H9 (cell line): Measurements from ENCODE around the gene BBS1. TPM values are rescaled to one million over a fixed set of nuclear protein-coding genes. Genes with fewer than 3 reads are reported as not detected.

Experiments used
- DNase-seq: peaks from one replicate; pipeline ENCODE4 v3.0.0-alpha.2; 2017
- H2AFZ ChIP-seq: one replicate; pipeline ENCODE4 v1.6.1; 2013; ENCODE audit warnings: mild to moderate bottlenecking, low read length, control low read depth, moderate library complexity
- H2AK5ac ChIP-seq: 2 replicates; pipeline ENCODE4 v1.6.1; 2013; ENCODE audit warnings: low read length, control low read depth, mixed read lengths; ENCODE audit not compliant: insufficient read length
- H2BK120ac ChIP-seq: one replicate; pipeline ENCODE4 v1.6.1; 2013; ENCODE audit warnings: low read depth, mild to moderate bottlenecking, low read length, control low read depth, inconsistent platforms; ENCODE audit not compliant: poor library complexity, severe bottlenecking
- H2BK12ac ChIP-seq: 2 replicates; pipeline ENCODE4 v1.6.1; 2013; ENCODE audit warnings: low read length, control low read depth, mixed read lengths, low read depth; ENCODE audit not compliant: insufficient read length
- H2BK15ac ChIP-seq: 2 replicates; pipeline ENCODE4 v1.6.1; 2013; ENCODE audit warnings: low read depth, low read length, control low read depth
- H2BK20ac ChIP-seq: one replicate; pipeline ENCODE4 v1.6.1; 2013; ENCODE audit warnings: low read depth, mild to moderate bottlenecking, low read length, control low read depth, inconsistent platforms; ENCODE audit not compliant: poor library complexity, severe bottlenecking
- H2BK5ac ChIP-seq: 2 replicates; pipeline ENCODE4 v1.6.1; 2013; ENCODE audit warnings: low read length, control low read depth, mixed read lengths; ENCODE audit not compliant: insufficient read length
- H3K14ac ChIP-seq: 2 replicates; pipeline ENCODE4 v1.6.1; 2013; ENCODE audit warnings: low read length, control low read depth; ENCODE audit not compliant: insufficient read depth
- H3K18ac ChIP-seq: 2 replicates; pipeline ENCODE4 v1.6.1; 2013; ENCODE audit warnings: low read depth, mild to moderate bottlenecking, mixed read lengths, low read length, control low read depth; ENCODE audit not compliant: insufficient read length
- H3K23ac ChIP-seq: 2 replicates; pipeline ENCODE4 v1.6.1; 2013; ENCODE audit warnings: low read length, control low read depth, mixed read lengths, low read depth; ENCODE audit not compliant: insufficient read length
- H3K23me2 ChIP-seq: 2 replicates; pipeline ENCODE4 v1.6.1; 2013; ENCODE audit warnings: low read depth, mild to moderate bottlenecking, mixed read lengths, low read length, control low read depth; ENCODE audit not compliant: insufficient read length, poor library complexity, severe bottlenecking
- H3K27ac ChIP-seq: 2 replicates; pipeline ENCODE4 v1.5.1; 2013; ENCODE audit warnings: low read length, control low read depth, mixed read lengths, low read depth; ENCODE audit not compliant: insufficient read length
- H3K27me3 ChIP-seq: 2 replicates; pipeline ENCODE4 v1.6.1; 2013; ENCODE audit warnings: low read length, control low read depth, inconsistent platforms; ENCODE audit not compliant: insufficient read depth
- H3K4ac ChIP-seq: 2 replicates; pipeline ENCODE4 v1.6.1; 2013; ENCODE audit warnings: low read depth, mild to moderate bottlenecking, control low read depth, inconsistent platforms, low read length, moderate library complexity
- H3K4me1 ChIP-seq: 2 replicates; pipeline ENCODE4 v1.6.1; 2013; ENCODE audit warnings: low read length, control low read depth, inconsistent platforms; ENCODE audit not compliant: insufficient read depth
- H3K4me2 ChIP-seq: 2 replicates; pipeline ENCODE4 v1.6.1; 2013; ENCODE audit warnings: low read length, control low read depth, mixed read lengths; ENCODE audit not compliant: insufficient read length, insufficient read depth
- H3K56ac ChIP-seq: 2 replicates; pipeline ENCODE4 v1.6.1; 2013; ENCODE audit warnings: low read depth, mild to moderate bottlenecking, mixed read lengths, low read length, control low read depth; ENCODE audit not compliant: insufficient read length
- H3K79me1 ChIP-seq: 2 replicates; pipeline ENCODE4 v1.6.1; 2013; ENCODE audit warnings: low read depth, mild to moderate bottlenecking, moderate library complexity, low read length, control low read depth, inconsistent platforms; ENCODE audit not compliant: insufficient read depth, poor library complexity, severe bottlenecking
- H3K79me2 ChIP-seq: 2 replicates; pipeline ENCODE4 v1.6.1; 2013; ENCODE audit warnings: low read length, control low read depth, inconsistent platforms; ENCODE audit not compliant: insufficient read depth
- H3K9ac ChIP-seq: 2 replicates; pipeline ENCODE4 v1.6.1; 2013; ENCODE audit warnings: low read length, control low read depth, mixed read lengths; ENCODE audit not compliant: insufficient read length; ENCODE audit errors: extremely low read depth
- H3K9me3 ChIP-seq: one replicate; pipeline ENCODE4 v1.6.1; 2013; ENCODE audit warnings: low read depth, low read length, inconsistent platforms; ENCODE audit not compliant: control insufficient read depth
- H3T11ph ChIP-seq: one replicate; pipeline ENCODE4 v1.6.1; 2013; ENCODE audit warnings: mild to moderate bottlenecking, low read length, control low read depth, inconsistent platforms
- H4K20me1 ChIP-seq: one replicate; pipeline ENCODE4 v1.6.1; 2013; ENCODE audit not compliant: control insufficient read depth, insufficient read length, insufficient read depth
- H4K5ac ChIP-seq: 2 replicates; pipeline ENCODE4 v1.6.1; 2013; ENCODE audit warnings: low read depth, mild to moderate bottlenecking, mixed read lengths, low read length, control low read depth; ENCODE audit not compliant: insufficient read length
- H4K8ac ChIP-seq: replicated peaks from 2 replicates; pipeline ENCODE4 v1.6.1; 2013; ENCODE audit warnings: low read length, control low read depth, mixed read lengths, low read depth; ENCODE audit not compliant: insufficient read length
- H4K91ac ChIP-seq: 2 replicates; pipeline ENCODE4 v1.6.1; 2013; ENCODE audit warnings: low read depth, mild to moderate bottlenecking, moderate library complexity, mixed read lengths, low read length, control low read depth; ENCODE audit not compliant: insufficient read length
- H3K27ac Mint-ChIP-seq, 3 experiments: 2 replicates in 2 of 3; 3 replicates in 1 of 3; pipeline ENCODE4 v1.8.0; 2020 to 2021; ENCODE audit warnings: mixed read lengths in 3 of 3, mild to moderate bottlenecking in 1 of 3, moderate library complexity in 1 of 3
- H3K27me3 Mint-ChIP-seq: 2 replicates; pipeline ENCODE4 v1.8.0; 2021; ENCODE audit warnings: low read depth, mild to moderate bottlenecking, moderate library complexity, mixed read lengths
- H3K36me3 Mint-ChIP-seq, 3 experiments: 2 replicates in 2 of 3; 3 replicates in 1 of 3; pipeline ENCODE4 v1.8.0; 2020 to 2021; ENCODE audit warnings: low read depth in 3 of 3, mixed read lengths in 3 of 3; ENCODE audit not compliant: insufficient read depth in 1 of 3
- H3K4me1 Mint-ChIP-seq, 2 experiments: 2 replicates each; pipeline ENCODE4 v1.8.0; 2020; ENCODE audit warnings: mixed read lengths in 2 of 2
- H3K4me3 Mint-ChIP-seq, 2 experiments: 2 replicates in 1 of 2; 3 replicates in 1 of 2; pipeline ENCODE4 v1.8.0; 2020 to 2021; ENCODE audit warnings: mild to moderate bottlenecking in 2 of 2, mixed read lengths in 2 of 2, moderate library complexity in 1 of 2
- H3K9me3 Mint-ChIP-seq, 2 experiments: 2 replicates in 1 of 2; 3 replicates in 1 of 2; pipeline ENCODE4 v1.8.0; 2020; ENCODE audit warnings: mild to moderate bottlenecking in 2 of 2, mixed read lengths in 2 of 2, moderate library complexity in 1 of 2
- CTCF ChIP-seq: fragments of 200-600 bp; sonication (generic); conservative IDR thresholded peaks from 3 replicates; pipeline ENCODE4 v1.8.0; 2021; ENCODE audit warnings: antibody characterized with exemption, mild to moderate bottlenecking
- WGBS: extraction: QIAGEN DNeasy Blood & Tissue Kit; methylation state at CpG from one replicate; pipeline ENCODE4 v1.1.7; 2013; ENCODE audit warnings: missing lambda C conversion rate, low lambda C conversion rate, mixed read lengths; ENCODE audit not compliant: insufficient read length; ENCODE audit errors: extremely low coverage; 5-methylcytosine and 5-hydroxymethylcytosine counted together
- total RNA-seq: library from RNA; stranded (reverse); gene quantifications from 2 replicates; pipeline ENCODE4 v1.2.1, GENCODE V29; 2021

The BBS1 gene
- total RNA-seq, 1 experiment from 2014 or later: 27.2 TPM

- H3K36me3 Mint-ChIP-seq: peaks cover 3 to 24% (median 23%) of the 10 kb centered on the region in 3 experiments; a peak in 5 of 7 replicates
- Histone ChIP-seq H4K91ac (no peak overlapping the region), H3K79me1 (no peaks in the 10 kb centered on the region), H4K8ac (no peak overlapping the region), H2BK5ac (no peak overlapping the region), H3T11ph (no peak overlapping the region), H3K27me3 (no peaks in the 10 kb centered on the region), H3K14ac (no peak overlapping the region), H3K56ac (no peak overlapping the region), H2BK15ac (no peak overlapping the region), H3K9me3 (no peaks in the 10 kb centered on the region), H3K27ac (no peak overlapping the region), H2AK5ac (no peak overlapping the region), H2AFZ (no peak overlapping the region), H2BK12ac (no peak overlapping the region), H3K18ac (no peak overlapping the region), H3K4me1 (no peaks in the 10 kb centered on the region), H3K23me2 (peaks cover 9% of the 10 kb centered on the region), H2BK20ac (no peak overlapping the region), H2BK120ac (no peak overlapping the region), H3K9ac (no peak overlapping the region), H3K4ac (no peak overlapping the region), H4K20me1 (no peaks in the 10 kb centered on the region), H3K79me2 (no peaks in the 10 kb centered on the region), H3K23ac (no peak overlapping the region), H3K4me2 (no peak overlapping the region), H4K5ac (no peak overlapping the region)
- H3K4me1 Mint-ChIP-seq: peaks cover 26 to 32% of the 10 kb centered on the region in 2 experiments
- H3K4me3 Mint-ChIP-seq: no peak overlapping the region
- H3K27me3 Mint-ChIP-seq: no peaks in the 10 kb centered on the region
- no peaks in the 10 kb centered on the region for H3K9me3 Mint-ChIP-seq
- TF ChIP-seq CTCF: no peak
- no peak overlapping the region for H3K27ac Mint-ChIP-seq
- DNase-seq: no peak
- WGBS: no CpG with 5 or more reads among the region's 44 CpGs
Measured at GRCh38 chr11:66475349-66476172, 34.9 kb upstream of the BBS1 start.
